ENCODE data around the gene HS6ST2. TPM values are rescaled to one million over a fixed set of nuclear protein-coding genes. Genes with fewer than 3 reads are reported as not detected.

HS6ST2 gene
- total RNA-seq, 4 donors from 2014 or later, result under 0.01 to 0.66 (median 0.46) TPM

- Histone ChIP-seq H3K27ac (no peak overlapping the region), H3K4me3 (no peak overlapping the region), H3K4me1 (no peaks in the 10 kb centered on the region), H3K36me3 (no peaks in the 10 kb centered on the region), H3K9me3 (no peaks in the 10 kb centered on the region), H3K27me3 (peaks cover 0 to 27% of the 10 kb centered on the region in 2 donors)
- DNase-seq (ENCODE audit: low spot score in 2 of 2), result no peak
- TF ChIP-seq CTCF (IDR thresholded peaks at IDR 0.05) (no peak), POLR2A (IDR thresholded peaks at IDR 0.05) (no peak), EP300 (IDR thresholded peaks at IDR 0.05) (no peak)
- WGBS, 2 donors, result 26 to 47% methylated on average over 6 of the region's 6 CpGs
Measured at GRCh38 chrX:132848296-132848970, 110.0 kb downstream of the HS6ST2 start.

- Histone ChIP-seq H3K36me3 (no peaks in the 10 kb centered on the region), H3K27me3 (peaks cover 0 to 17% of the 10 kb centered on the region in 2 donors), H3K9me3 (no peaks in the 10 kb centered on the region), H3K4me1 (no peaks in the 10 kb centered on the region), H3K27ac (no peak overlapping the region), H3K4me3 (no peak overlapping the region)
- no peak for DNase-seq (ENCODE audit: low spot score in 2 of 2)
- TF ChIP-seq POLR2A (IDR thresholded peaks at IDR 0.05) (no peak), EP300 (IDR thresholded peaks at IDR 0.05) (no peak), CTCF (IDR thresholded peaks at IDR 0.05) (no peak)
- 62 to 63% methylated on average over 5 of the region's 5 CpGs for WGBS, 2 donors
Measured at GRCh38 chrX:132843363-132843762, 115.1 kb downstream of the HS6ST2 start.

- peaks cover 0 to 15% of the 10 kb centered on the region in 2 donors for H3K27me3 ChIP-seq
- H3K4me1 ChIP-seq, result no peaks in the 10 kb centered on the region
- no peak for TF ChIP-seq EP300 (IDR thresholded peaks at IDR 0.05)
- TF ChIP-seq POLR2A (IDR thresholded peaks at IDR 0.05), result no peak
- TF ChIP-seq CTCF (IDR thresholded peaks at IDR 0.05), result no peak
- H3K4me3 ChIP-seq, result no peak overlapping the region
- WGBS, 2 donors, result 35 to 55% methylated on average over 4 of the region's 4 CpGs
- DNase-seq (ENCODE audit: low spot score in 2 of 2), result no peak
- no peaks in the 10 kb centered on the region for H3K36me3 ChIP-seq
- no peaks in the 10 kb centered on the region for H3K9me3 ChIP-seq
- H3K27ac ChIP-seq, result no peak overlapping the region
Measured at GRCh38 chrX:132842460-132843238, 115.8 kb downstream of the HS6ST2 start.

- Histone ChIP-seq H3K4me3 (no peak overlapping the region), H3K27ac (no peak overlapping the region), H3K36me3 (no peaks in the 10 kb centered on the region), H3K4me1 (no peaks in the 10 kb centered on the region), H3K27me3 (peaks cover 0 to 17% of the 10 kb centered on the region in 2 donors), H3K9me3 (no peaks in the 10 kb centered on the region)
- no peak for DNase-seq (ENCODE audit: low spot score in 2 of 2)
- 35 to 42% methylated on average over 5 of the region's 5 CpGs for WGBS, 2 donors
- no peak for TF ChIP-seq POLR2A (IDR thresholded peaks at IDR 0.05)
Measured at GRCh38 chrX:132837967-132838366, 120.5 kb downstream of the HS6ST2 start.

GRCh38 chrX:132837126-132837525 lies 121.3 kb downstream of the HS6ST2 start:
- H3K27me3 ChIP-seq, result peaks cover 0 to 10% of the 10 kb centered on the region in 2 donors
- H3K36me3 ChIP-seq, result no peaks in the 10 kb centered on the region
- H3K9me3 ChIP-seq, result no peaks in the 10 kb centered on the region
- WGBS, 2 donors, result 41 to 54% methylated on average over 3 of the region's 3 CpGs
- H3K4me1 ChIP-seq, result no peaks in the 10 kb centered on the region
- no peak overlapping the region for H3K4me3 ChIP-seq
- no peak for DNase-seq (ENCODE audit: low spot score in 2 of 2)
- no peak for TF ChIP-seq POLR2A (IDR thresholded peaks at IDR 0.05)
- TF ChIP-seq EP300 (IDR thresholded peaks at IDR 0.05), result no peak
- no peak for TF ChIP-seq CTCF (IDR thresholded peaks at IDR 0.05)
- no peak overlapping the region for H3K27ac ChIP-seq

Measured in tibial nerve (tissue), 4 donors.